T47D (cell line): ENCODE data around the gene SHOX.

Experiments used
- DNase-seq, 2 experiments: peaks; one replicate each; pipeline versions ENCODE4 v3.0.0 to v3.0.0-alpha.2; 2011 to 2012; ENCODE audit warnings: low read depth in 1 of 2, low spot score in 1 of 2
- JUND ChIP-seq: IDR thresholded peaks from 2 replicates; pipeline ENCODE4 v1.6.1; 2012; ENCODE audit warnings: low read depth
- in situ Hi-C: cut with HindIII; loops from 2 replicates; pipeline ENCODE4 v1.10.0; 2016; ENCODE audit warnings: low sequenced_read_pairs, low pct_unique_long_range_greater_than_20kb

Gene SHOX

GRCh38 chrX:636981-637659, 6.5 kb downstream of the SHOX start:
- DNase-seq = no peak
- in situ Hi-C loops = no loop called here
- no peak for TF ChIP-seq JUND

GRCh38 chrX:637660-638481, 7.3 kb downstream of the SHOX start:
- in situ Hi-C loops = no loop called here
- DNase-seq = no peak
- TF ChIP-seq JUND = no peak

GRCh38 chrX:638482-639131, 8.0 kb downstream of the SHOX start:
- no peak for DNase-seq
- TF ChIP-seq JUND = no peak
- in situ Hi-C loops = no loop called here

- in situ Hi-C loops = no loop called here
- DNase-seq = no peak
- no peak for TF ChIP-seq JUND
Measured at GRCh38 chrX:639151-639550, 8.6 kb downstream of the SHOX start.

GRCh38 chrX:640641-641040, 10.1 kb downstream of the SHOX start:
- TF ChIP-seq JUND = no peak
- in situ Hi-C loops = no loop called here
- no peak for DNase-seq

- TF ChIP-seq JUND = no peak
- in situ Hi-C loops = no loop called here
- DNase-seq = no peak
Measured at GRCh38 chrX:641671-642435, 11.3 kb downstream of the SHOX start.

- no peak for DNase-seq
- TF ChIP-seq JUND = no peak
- in situ Hi-C loops = no loop called here
Measured at GRCh38 chrX:642436-643240, 12.0 kb downstream of the SHOX start.

GRCh38 chrX:643241-643595, 12.6 kb downstream of the SHOX start:
- in situ Hi-C loops = no loop called here
- no peak for DNase-seq
- TF ChIP-seq JUND = no peak

- TF ChIP-seq JUND = no peak
- in situ Hi-C loops = no loop called here
- no peak for DNase-seq
Measured at GRCh38 chrX:643911-644303, 13.3 kb downstream of the SHOX start.

GRCh38 chrX:644304-645281, 14.0 kb downstream of the SHOX start:
- no peak for DNase-seq
- TF ChIP-seq JUND = no peak
- in situ Hi-C loops = no loop called here

- DNase-seq = no peak
- TF ChIP-seq JUND = no peak
- in situ Hi-C loops = no loop called here
Measured at GRCh38 chrX:646228-646495, 15.6 kb downstream of the SHOX start.
